ENCODE data around the gene ERMAP. TPM values are rescaled to one million over a fixed set of nuclear protein-coding genes. Genes with fewer than 3 reads are reported as not detected.
"Not testable (repeated sequence)": the region's sequence is repeated elsewhere in the genome, so short reads cannot be mapped to it uniquely, and the experiment has no call there.

Gene ERMAP
- polyA plus RNA-seq, 4 donors = 13.9 to 23.8 (median 22.0) TPM

DNA sequence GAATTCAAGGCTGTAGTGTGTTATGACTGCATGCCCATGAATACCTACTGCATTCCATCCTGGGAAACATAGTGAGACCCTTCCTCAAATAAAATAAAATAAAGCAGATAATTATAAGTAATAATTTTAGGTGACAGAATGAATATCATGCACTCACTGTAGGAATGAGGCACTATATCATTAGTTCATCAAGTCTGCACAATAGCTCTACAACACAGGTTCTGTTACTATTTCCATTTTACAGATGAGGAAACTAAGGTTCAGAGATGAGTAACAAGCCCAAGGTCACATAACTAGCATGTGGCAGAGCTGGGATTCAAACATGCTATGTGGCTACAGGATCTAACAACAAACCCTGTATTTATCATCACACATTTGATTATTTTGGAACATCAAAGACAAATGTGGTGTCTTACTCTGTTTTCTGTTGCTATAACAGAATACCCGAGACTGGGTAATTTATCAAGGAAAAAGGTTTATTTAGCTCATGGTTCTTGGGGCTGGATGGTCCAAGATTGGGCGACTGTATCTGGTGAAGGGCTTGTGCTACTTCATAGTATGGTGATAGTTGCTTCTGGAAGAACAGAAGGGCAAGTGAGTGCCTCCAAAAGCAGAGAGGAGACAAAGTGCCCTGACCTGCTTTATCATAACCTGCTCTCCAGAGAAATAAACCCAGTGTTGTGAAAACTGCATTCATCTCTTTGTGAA, 24.7 kb downstream of the ERMAP start:
- no peak for DNase-seq (ENCODE audit: low read depth in 4 of 4, low spot score in 3 of 4)

DNA sequence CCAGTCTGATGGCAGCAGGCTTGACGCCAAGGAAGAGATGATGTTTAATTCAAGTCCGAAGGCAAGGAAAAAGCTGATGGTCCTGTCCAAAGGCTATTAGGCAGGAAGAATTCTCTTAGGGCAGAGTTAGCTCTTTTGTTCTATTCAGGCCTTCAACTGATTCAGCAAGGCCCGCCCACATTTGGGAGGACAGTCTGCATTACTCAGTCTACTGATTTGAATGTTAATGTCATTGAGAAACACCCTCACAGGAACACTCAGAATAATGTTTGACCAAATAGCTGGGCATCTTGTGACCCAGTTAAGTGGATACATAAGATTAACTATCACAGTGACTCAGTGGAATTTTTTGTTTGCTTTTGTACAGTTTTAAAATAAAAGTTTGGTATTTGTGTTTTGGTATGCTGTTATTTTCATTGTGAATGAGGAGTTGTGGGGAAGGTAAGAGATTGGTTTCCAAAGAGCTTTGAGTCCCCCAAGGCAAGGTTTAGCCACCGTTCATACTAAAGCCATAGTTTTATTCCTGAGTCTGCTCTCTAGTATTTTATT, 27.7 kb downstream of the ERMAP start:
- DNase-seq (ENCODE audit: low read depth in 4 of 4, low spot score in 3 of 4) = no peak

- no peak for DNase-seq (ENCODE audit: low read depth in 4 of 4, low spot score in 3 of 4)
Observed at GRCh38 chr1:42845193-42845592, 28.3 kb downstream of the ERMAP start.

GRCh38 chr1:42845866-42846256, 28.9 kb downstream of the ERMAP start:
- no peak for DNase-seq (ENCODE audit: low read depth in 4 of 4, low spot score in 3 of 4)

DNA sequence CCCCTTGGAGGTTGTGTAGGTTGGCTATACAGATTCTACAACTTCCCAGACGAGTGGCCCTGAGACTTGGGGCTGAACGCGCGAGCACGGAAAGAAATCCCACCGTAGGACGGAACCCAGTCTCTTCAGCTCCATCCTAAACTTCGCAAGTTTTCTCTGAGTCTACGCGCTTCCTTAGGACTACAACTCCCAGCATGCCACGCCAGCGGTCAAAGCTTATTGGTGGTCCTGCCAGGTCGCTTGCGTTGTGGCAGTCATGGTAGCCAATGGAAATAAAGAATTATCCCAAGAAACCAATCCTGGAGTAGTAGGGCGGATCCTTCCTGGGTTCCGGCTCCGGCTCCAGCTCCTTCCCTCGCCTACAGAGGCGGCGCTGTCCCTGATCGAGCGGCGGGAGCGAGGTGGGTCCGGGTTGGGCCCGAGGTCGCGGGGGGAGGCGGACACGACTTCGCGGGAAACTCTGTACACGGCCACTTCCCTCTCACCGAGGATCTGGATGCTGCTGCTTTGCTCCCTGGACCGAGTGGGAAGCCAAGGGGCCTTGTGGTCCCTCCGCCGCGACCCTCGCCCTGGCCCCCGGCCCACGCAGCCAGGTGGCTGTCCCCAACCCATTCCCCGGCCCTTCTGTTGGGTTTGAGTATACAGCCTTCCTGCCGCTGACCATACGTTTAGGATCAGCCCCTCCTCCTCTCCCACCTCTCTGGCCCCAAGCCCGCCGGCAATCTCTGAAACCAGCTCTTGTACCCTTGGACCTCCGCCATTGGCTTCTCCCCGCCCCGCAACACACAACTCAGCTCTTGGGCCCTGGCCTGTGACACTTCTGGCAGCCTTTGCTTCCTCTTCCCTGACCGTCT, 29.6 kb downstream of the ERMAP start, which contains the start of gene ZNF691:
Gene ZNF691 (plus strand): TSS at position 357 of the 854 bp plus-strand sequence. CDS start 3,046 bp downstream, outside the sequence.
- DNase-seq (ENCODE audit: low read depth in 4 of 4, low spot score in 3 of 4) = peak; percentile 89 to 94 (median 93)

GRCh38 chr1:42847111-42847595, 30.2 kb downstream of the ERMAP start:
- no peak for DNase-seq (ENCODE audit: low read depth in 4 of 4, low spot score in 3 of 4)

- DNase-seq (ENCODE audit: low read depth in 4 of 4, low spot score in 3 of 4) = no peak
Observed at GRCh38 chr1:42847721-42848460, 31.0 kb downstream of the ERMAP start.

DNA sequence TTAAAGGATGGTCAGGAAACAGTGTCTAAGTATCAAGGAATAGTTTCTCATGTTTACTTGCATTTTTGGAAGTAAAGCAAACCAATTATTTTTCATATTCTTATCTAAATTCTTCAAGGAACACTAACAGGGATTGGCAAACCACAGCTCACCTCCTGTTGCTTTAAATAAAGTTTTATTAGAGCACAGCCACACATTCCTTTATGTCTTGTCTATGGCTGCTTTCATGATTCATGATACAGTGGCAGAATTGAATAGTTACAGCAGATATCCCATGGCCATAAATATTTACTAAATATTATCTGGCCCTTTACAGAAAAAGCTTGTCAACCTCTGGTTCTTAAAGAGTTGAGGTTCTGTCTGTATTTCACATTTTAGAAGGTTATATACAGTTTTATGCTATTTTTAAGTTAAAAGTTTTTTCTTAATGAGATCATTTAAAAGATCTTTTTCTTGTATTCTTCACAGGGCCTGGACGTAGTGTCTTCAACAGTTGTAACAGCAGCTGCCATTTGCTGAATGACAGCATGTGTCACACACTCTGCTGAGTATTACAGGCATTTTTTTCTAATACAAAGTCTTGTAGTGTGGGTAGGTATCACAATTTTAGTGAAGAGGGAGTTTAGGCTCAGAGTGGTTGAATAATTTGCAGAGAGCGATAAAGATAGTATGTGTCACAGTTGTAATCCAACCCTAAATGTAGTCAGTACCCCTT, 32.1 kb downstream of the ERMAP start:
- DNase-seq (ENCODE audit: low read depth in 4 of 4, low spot score in 3 of 4) = no peak

- no peak for DNase-seq (ENCODE audit: low read depth in 4 of 4, low spot score in 3 of 4)
Observed at GRCh38 chr1:42849944-42850343, 33.0 kb downstream of the ERMAP start.

DNA sequence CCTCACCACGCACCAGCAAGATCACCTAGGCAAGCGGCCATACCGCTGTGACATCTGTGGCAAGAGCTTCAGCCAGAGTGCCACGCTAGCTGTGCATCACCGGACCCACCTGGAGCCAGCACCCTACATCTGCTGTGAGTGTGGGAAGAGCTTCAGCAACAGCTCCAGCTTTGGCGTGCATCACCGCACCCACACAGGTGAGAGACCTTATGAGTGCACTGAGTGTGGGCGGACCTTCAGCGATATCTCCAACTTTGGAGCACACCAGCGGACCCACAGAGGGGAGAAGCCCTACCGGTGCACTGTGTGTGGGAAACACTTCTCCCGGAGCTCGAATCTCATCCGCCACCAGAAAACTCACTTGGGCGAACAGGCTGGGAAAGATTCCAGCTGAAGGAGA, 34.5 kb downstream of the ERMAP start:
- no peak for DNase-seq (ENCODE audit: low read depth in 4 of 4, low spot score in 3 of 4)

DNA sequence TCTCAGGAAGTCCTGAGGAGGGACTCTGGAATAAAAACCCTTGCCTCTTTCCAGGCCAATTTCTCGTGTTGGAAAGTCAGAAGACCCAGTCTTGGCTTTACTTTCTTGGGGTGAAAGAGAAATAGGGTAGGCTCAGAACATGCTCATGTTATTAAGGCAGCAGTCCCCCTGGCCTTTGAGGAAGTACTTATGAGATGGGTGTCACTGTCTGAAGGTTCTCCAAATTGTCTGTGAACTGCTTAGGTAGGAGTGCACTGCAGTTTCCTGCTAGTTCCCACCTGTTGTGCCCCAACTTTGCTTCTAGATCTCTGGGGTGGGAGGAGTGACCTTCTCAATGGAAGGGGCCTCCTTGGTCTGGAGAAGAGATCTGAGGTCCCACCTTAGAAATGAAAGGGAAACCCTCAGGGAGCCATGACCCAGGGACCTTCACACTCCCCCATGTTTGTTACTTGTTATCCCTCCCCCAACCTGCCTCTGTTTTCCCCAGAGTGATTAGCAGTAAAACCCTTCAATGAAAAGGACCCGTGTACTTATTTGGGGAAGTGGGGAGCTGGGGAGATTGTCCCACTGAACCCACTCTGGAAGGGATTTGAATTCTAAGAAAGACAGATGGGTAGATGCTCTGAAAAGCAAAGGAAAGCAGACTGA, 35.2 kb downstream of the ERMAP start:
- no peak for DNase-seq (ENCODE audit: low read depth in 4 of 4, low spot score in 3 of 4)

DNA sequence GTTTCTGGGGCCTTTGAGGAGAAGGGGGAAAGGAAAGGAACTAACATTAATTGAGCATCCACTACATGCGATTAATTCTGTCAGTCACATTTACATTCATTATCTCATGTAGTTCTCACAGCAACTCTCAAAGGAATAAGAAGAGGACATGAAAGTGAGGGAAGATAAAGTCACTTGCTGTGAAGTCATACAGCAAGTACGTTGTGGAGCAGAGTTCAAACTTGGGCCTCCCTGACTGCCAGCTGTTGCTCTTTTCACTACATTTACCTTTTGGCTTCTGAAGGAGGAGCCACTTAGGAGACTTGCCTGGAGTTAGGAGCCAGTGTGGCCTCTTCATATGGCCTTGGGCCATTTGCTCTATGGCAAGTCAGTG, 35.7 kb downstream of the ERMAP start:
- DNase-seq (ENCODE audit: low read depth in 4 of 4, low spot score in 3 of 4) = no peak

DNA sequence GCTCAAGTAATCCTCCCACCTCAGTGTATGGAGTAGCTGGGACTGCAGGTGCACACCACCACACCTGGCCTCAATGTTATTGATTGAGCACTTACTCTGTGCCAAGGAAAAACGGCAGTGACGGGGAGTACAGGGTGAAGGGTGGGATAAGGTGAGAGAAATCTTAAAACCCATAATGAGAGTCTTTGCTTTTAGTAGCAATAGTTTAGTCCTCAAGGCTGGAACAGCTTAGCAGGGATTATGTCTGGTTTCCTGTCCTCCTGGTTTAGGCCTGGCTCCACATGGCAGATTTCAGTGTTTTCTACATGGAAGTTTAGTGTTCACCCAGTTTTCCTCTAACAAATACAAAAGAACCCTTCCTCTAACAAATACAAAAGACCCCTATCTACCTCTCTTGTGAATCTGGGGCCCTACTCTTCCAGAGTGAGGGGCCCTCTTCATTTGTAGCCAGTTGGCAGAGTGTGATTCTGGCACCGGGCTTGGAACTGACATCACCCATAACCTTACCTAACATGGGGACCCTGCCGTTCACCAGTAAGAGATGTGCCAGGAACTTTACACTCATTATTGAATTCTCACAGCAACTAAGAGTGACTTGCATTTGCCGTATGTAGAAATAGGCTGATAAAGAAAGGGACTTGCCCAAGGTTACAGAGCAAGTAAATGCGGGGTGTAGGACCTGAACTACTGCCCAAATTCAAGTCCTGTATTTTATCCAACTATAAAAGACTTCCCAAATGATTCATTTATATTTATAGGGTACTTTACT, 36.4 kb downstream of the ERMAP start:
- DNase-seq (ENCODE audit: low read depth in 4 of 4, low spot score in 3 of 4) = no peak

DNA sequence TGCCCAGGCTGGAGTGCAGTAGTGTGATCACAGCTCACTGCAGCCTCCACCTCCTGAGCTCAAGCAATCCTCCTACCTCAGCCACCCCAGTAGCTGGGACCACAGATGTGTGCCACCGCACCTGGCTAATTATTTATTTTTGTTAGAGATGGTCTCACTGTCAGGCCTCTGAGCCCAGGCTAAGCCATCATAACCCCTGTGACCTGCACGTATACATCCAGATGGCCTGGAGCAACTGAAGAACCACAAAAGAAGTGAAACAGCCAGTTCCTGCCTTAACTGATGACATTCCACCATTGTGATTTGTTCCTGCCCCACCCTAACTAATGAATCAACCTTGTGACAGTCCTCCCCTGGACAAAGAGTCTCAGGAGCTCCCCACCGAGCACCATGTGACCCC, 39.6 kb downstream of the ERMAP start:
- not testable (repeated sequence) for DNase-seq (ENCODE audit: low read depth in 4 of 4, low spot score in 3 of 4)

DNA sequence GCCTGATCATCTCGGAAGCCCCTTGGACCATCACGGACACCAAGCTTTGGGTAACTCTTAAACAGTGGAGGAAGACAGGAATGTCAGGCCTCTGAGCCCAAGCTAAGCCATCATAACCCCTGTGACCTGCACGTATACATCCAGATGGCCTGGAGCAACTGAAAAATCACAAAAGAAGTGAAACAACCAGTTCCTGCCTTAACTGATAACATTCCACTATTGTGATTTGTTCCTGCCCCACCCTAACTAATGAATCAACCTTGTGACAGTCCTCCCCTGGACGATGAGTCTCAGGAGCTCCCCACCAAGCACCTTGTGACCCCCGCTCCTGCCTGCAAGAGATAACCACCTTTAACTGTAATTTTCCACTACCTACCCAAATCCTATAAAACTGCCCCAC, 42.4 kb downstream of the ERMAP start:
- DNase-seq (ENCODE audit: low read depth in 4 of 4, low spot score in 3 of 4) = not testable (repeated sequence)

DNA sequence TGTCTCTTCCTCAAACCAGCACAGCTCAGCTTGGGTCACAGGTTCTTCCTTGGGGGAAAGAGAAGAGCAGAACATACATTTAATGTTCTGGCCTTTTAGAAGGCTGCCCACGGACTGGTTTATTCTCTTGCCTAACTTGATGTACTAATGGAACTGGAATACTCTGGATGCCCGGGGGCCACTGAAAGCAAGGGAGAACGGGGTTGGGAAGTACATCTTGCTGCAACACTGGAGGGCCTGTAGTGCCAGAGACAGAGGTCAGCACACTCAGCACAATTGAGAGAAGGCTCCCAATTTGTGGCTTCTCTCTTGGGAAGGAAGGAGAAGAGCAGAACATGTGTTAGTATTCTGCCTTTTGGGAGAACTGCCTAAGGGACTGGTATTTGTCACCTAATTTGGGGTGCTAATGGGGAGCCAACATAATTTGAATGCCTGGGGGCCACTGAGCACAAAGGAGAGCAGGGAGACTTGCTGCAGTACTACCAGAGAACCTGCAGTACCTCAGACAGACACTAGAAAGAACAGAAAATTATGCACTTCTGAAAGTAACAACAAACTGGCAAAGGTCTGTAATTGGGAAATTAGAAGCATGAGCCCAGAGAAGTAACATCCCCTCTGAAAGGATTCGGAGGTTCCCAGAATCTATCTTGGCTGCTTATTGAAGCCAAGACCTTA, 43.6 kb downstream of the ERMAP start:
- no peak for DNase-seq (ENCODE audit: low read depth in 4 of 4, low spot score in 3 of 4)

DNA sequence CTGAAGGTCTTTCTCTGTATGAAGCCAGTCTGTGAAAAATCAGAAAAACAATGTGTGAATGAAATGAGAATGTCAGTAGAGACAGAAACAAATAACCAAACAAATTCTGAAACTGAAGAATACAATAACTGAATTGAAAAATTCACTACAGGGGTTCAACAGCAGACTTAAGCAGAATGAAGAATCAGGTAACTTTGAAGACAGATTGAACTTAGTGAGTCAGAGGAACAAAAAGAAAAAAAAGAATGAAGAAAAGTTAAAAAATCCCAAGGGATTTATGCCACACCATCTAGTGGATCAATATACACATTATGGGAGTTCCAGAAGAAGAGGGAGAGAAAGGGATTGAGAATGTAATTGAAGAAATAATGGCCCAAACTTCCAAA, 44.1 kb downstream of the ERMAP start:
- no peak for DNase-seq (ENCODE audit: low read depth in 4 of 4, low spot score in 3 of 4)

DNA sequence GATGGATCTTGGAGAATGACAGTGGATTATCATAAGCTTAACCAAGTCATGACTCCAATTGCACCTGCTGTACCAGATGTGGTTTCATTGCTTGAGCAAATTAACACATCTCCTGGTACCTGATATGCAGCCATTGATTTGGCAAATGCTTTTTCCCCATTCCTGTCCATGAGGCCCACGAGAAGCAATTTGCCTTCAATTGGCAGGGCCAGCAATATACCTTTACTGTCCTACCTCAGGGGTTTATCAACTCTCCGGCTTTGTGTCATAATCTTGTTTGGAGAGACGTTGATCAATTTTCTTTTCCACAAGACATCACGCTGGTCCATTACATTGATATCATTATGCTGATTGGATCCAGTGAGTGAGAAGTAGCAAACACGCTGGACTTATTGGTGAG, 49.6 kb downstream of the ERMAP start:
- no peak for DNase-seq (ENCODE audit: low read depth in 4 of 4, low spot score in 3 of 4)

Measured in left renal pelvis (tissue), 4 donors.